ENCODE results near the gene ENOX1.

- TF ChIP-seq ZNF280D (tag by site-specific recombination; IDR thresholded peaks at IDR 0.05) (no peak), ZNF16 (tag by site-specific recombination; IDR thresholded peaks at IDR 0.05; ENCODE audit: low read depth) (no peak), CTCF (tag by site-specific recombination; IDR thresholded peaks at IDR 0.05) (no peak), ZNF843 (tag by site-specific recombination; IDR thresholded peaks at IDR 0.05) (no peak), ZSCAN16 (tag by site-specific recombination; IDR thresholded peaks at IDR 0.05) (no peak), ZNF18 (tag by site-specific recombination; IDR thresholded peaks at IDR 0.05) (no peak), ZBTB11 (tag by site-specific recombination; conservative IDR thresholded peaks at IDR 0.05; ENCODE audit: low read depth) (no peak), ZNF580 (tag by site-specific recombination; IDR thresholded peaks at IDR 0.05) (no peak)
These were observed 408.8 kb downstream of the ENOX1 start for GRCh38 chr13:43377973-43378372.

Measured in HEK293 (cell line).